ENCODE measurements around the gene RHBDD2. TPM values are rescaled to one million over a fixed set of nuclear protein-coding genes. Genes with fewer than 3 reads are reported as not detected.

RHBDD2 gene
- total and polyA plus RNA-seq, 2 experiments from 2014 or later = 61.1 to 178 TPM

DNA sequence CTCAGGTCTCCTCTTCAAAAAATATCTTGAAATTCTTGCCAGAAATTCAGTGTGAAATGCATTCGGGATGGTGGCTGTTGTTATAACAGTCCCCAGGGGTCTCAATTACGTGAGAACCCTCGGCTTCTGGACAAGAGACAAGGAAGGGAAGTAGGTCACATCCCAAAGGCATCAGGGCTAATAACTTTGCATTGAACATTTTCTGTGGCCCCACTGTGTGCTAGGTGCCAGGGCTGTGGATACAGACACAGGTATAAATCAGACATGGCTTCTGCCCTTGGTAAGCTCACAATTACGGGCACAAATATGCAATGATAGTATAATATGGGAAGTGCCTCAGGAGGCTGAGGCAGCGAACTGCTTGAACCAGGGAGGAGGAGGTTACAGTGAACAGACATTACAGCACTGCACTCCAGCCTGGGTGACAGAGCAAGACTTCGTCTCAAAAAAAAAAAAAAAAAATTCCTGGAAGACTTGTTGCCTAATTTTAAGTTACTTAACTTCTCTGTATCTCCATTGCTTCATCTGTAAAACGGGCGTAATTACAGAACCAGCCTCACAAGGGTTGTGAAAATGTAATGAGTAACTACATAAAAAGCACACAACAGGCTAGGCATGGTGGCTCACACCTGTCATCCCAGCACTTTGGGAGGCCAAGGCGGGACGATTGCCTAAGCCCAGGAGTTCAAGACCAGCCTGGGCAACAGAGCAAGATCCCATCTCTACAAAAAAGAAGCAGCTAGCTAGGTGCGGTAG lies 2.5 kb upstream of the RHBDD2 start:
- H3K36me3 ChIP-seq (replicated peaks; ENCODE audit: insufficient read depth, low read depth) = no peaks in the 10 kb centered on the region
- no peak overlapping the region for H3K27ac ChIP-seq
- H3K4me2 ChIP-seq = no peak overlapping the region
- H3K9me2 ChIP-seq (replicated peaks; ENCODE audit: insufficient read depth) = no peaks in the 10 kb centered on the region
- H3K9me3 ChIP-seq (ENCODE audit: low read depth) = no peaks in the 10 kb centered on the region
- no peak overlapping the region for H3K4me3 ChIP-seq
- peaks cover 24% of the 10 kb centered on the region for H3K79me2 ChIP-seq
- no peaks in the 10 kb centered on the region for H4K20me1 ChIP-seq (ENCODE audit: insufficient read depth, poor library complexity, severe bottlenecking)
- H3K27me3 ChIP-seq = no peaks in the 10 kb centered on the region
- H3K4me1 ChIP-seq (ENCODE audit: insufficient read depth) = peaks cover 10% of the 10 kb centered on the region
- H2AFZ ChIP-seq = no peak overlapping the region
- DNase-seq (ENCODE audit: low spot score) = no peak
- no peak for TF ChIP-seq EZH2 (IDR thresholded peaks at IDR 0.05; ENCODE audit: borderline replicate concordance)
- TF ChIP-seq, protein P1, sequence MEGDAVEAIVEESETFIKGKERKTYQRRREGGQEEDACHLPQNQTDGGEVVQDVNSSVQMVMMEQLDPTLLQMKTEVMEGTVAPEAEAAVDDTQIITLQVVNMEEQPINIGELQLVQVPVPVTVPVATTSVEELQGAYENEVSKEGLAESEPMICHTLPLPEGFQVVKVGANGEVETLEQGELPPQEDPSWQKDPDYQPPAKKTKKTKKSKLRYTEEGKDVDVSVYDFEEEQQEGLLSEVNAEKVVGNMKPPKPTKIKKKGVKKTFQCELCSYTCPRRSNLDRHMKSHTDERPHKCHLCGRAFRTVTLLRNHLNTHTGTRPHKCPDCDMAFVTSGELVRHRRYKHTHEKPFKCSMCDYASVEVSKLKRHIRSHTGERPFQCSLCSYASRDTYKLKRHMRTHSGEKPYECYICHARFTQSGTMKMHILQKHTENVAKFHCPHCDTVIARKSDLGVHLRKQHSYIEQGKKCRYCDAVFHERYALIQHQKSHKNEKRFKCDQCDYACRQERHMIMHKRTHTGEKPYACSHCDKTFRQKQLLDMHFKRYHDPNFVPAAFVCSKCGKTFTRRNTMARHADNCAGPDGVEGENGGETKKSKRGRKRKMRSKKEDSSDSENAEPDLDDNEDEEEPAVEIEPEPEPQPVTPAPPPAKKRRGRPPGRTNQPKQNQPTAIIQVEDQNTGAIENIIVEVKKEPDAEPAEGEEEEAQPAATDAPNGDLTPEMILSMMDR (IDR thresholded peaks at IDR 0.05; ENCODE audit: poor library complexity) = no peak
- 80% methylated on average over 11 of the region's 11 CpGs for WGBS (ENCODE audit: low lambda C conversion rate, missing lambda C conversion rate)

DNA sequence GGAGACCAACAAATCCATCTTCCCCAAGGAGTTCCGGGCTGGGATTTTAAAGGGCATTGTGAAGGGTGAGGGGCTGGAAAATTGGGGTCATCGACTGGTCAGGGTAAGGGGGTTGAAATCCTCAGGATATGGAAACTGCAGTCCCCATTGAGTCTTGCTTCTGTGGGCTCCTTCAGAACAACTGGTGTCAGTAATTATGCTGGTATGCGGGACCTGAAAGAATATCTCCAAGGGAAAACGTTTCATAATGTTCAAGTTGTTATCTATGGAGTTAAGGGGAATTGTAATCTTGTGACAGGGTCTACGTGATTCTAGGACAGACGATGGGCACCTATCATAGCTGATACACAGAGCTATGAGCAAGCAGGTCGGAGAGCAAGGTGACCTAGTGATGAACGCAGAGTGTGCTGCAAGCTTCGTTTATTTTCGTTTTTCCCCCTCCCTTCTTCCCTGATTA lies 494 bp upstream of the RHBDD2 start:
- 30% methylated on average over 10 of the region's 10 CpGs for WGBS (ENCODE audit: low lambda C conversion rate, missing lambda C conversion rate)
- peak overlapping the region; percentile 72 for H3K4me2 ChIP-seq
- TF ChIP-seq EZH2phosphoT487 (IDR thresholded peaks at IDR 0.05; ENCODE audit: low read depth, severe bottlenecking, unreplicated experiment) (no peak), EZH2 (IDR thresholded peaks at IDR 0.05; ENCODE audit: borderline replicate concordance) (no peak)
- TF ChIP-seq, protein P1 (IDR thresholded peaks at IDR 0.05; ENCODE audit: poor library complexity) = no peak
- H3K27me3 ChIP-seq = no peaks in the 10 kb centered on the region
- H3K27ac ChIP-seq = peak overlapping the region; percentile 83
- peak overlapping the region; percentile 66 for H2AFZ ChIP-seq
- H3K4me1 ChIP-seq (ENCODE audit: insufficient read depth) = peaks cover 10% of the 10 kb centered on the region
- H3K4me3 ChIP-seq = peak overlapping the region; percentile 1
- H3K9me3 ChIP-seq (ENCODE audit: low read depth) = no peaks in the 10 kb centered on the region
- DNase-seq (ENCODE audit: low spot score) = no peak
- H3K9me2 ChIP-seq (replicated peaks; ENCODE audit: insufficient read depth) = no peaks in the 10 kb centered on the region
- H4K20me1 ChIP-seq (ENCODE audit: insufficient read depth, poor library complexity, severe bottlenecking) = no peaks in the 10 kb centered on the region
- H3K79me2 ChIP-seq = peaks cover 44% of the 10 kb centered on the region
- H3K36me3 ChIP-seq (replicated peaks; ENCODE audit: insufficient read depth, low read depth) = no peaks in the 10 kb centered on the region

DNA sequence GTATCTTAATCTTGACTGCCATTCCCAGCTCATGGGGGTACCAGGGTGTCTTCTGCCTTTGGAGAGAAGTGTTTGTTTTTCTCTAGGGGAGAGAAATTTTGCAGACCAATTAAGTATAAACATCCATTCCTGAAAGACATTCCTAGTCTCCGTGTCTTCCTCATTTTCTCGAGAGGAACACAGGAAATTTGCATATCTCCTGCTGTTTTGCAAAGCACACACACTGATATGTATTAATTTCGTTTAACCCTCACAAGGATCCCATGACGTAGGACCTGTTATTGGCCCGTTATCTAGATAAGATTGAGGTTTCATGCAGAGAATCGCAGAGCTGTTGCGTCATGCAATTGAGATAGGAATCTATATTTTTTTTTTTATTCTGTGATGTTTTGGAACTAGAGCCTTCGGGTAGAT lies 944 bp downstream of the RHBDD2 start:
- H3K4me1 ChIP-seq (ENCODE audit: insufficient read depth) = peaks cover 10% of the 10 kb centered on the region
- H3K9me2 ChIP-seq (replicated peaks; ENCODE audit: insufficient read depth) = no peaks in the 10 kb centered on the region
- 6% methylated on average over 8 of the region's 8 CpGs for WGBS (ENCODE audit: low lambda C conversion rate, missing lambda C conversion rate)
- TF ChIP-seq, protein P1 (IDR thresholded peaks at IDR 0.05; ENCODE audit: poor library complexity) = no peak
- TF ChIP-seq EZH2 (IDR thresholded peaks at IDR 0.05; ENCODE audit: borderline replicate concordance) (no peak), EZH2phosphoT487 (IDR thresholded peaks at IDR 0.05; ENCODE audit: low read depth, severe bottlenecking, unreplicated experiment) (no peak)
- no peaks in the 10 kb centered on the region for H3K27me3 ChIP-seq
- DNase-seq (ENCODE audit: low spot score) = no peak
- no peaks in the 10 kb centered on the region for H4K20me1 ChIP-seq (ENCODE audit: insufficient read depth, poor library complexity, severe bottlenecking)
- peak overlapping the region; percentile 90 for H3K27ac ChIP-seq
- peak overlapping the region; percentile 73 for H2AFZ ChIP-seq
- peak overlapping the region; percentile 85 for H3K4me3 ChIP-seq
- H3K79me2 ChIP-seq = peaks cover 49% of the 10 kb centered on the region
- H3K4me2 ChIP-seq = peak overlapping the region; percentile 91
- H3K36me3 ChIP-seq (replicated peaks; ENCODE audit: insufficient read depth, low read depth) = no peaks in the 10 kb centered on the region
- no peaks in the 10 kb centered on the region for H3K9me3 ChIP-seq (ENCODE audit: low read depth)
